HCT116 (cell line): ENCODE results near the gene FBXW4. TPM values are rescaled to one million over a fixed set of nuclear protein-coding genes. Genes with fewer than 3 reads are reported as not detected.

Source experiments
- ATAC-seq: fragments of 200-7000 bp; cut with Tn5 transposase; 2 replicates; pipeline ENCODE4 v1.9.1; 2020; ENCODE audit warnings: mild to moderate bottlenecking, moderate library complexity
- BruUV-seq: library from RNA; stranded (reverse); fragments of 400-500 nt; replicated peaks from 2 replicates; lab custom pipeline; 2021; lab: Mats Ljungman, UMichigan
- CTCF ChIA-PET: fragments of 300-600 bp; sonication (Branson Sonifier 250); formaldehyde crosslinking; loops from one replicate; lab custom pipeline; 2021; ENCODE audit warnings: antibody characterized with exemption; lab: Charles Lee
- POLR2A ChIA-PET: fragments of 300-600, 350-600 bp; sonication (Branson Sonifier 250); formaldehyde crosslinking; loops from one replicate; lab custom pipeline; 2021; ENCODE audit warnings: antibody characterized with exemption; lab: Charles Lee
- RAD21 ChIA-PET, 2 experiments: fragments of 300-600 bp; sonication (Branson Sonifier 250); formaldehyde crosslinking; loops; one replicate each; lab custom pipeline; 2023; ENCODE audit warnings: low total read pairs in 2 of 2; ENCODE audit not compliant: uncharacterized antibody in 2 of 2, unreplicated experiment in 2 of 2, low non-redundant PET in 1 of 2; lab: Charles Lee
- DNase-seq: peaks from one replicate; pipeline ENCODE4 v3.0.0-alpha.2; 2010; ENCODE audit warnings: low read depth, low spot score
- H2AFZ ChIP-seq: fragments of 200-600 bp; shearing (Covaris generic), sonication (generic); 2 replicates; pipeline ENCODE4 v1.6.1; 2017; ENCODE audit warnings: low read depth, mixed run types, mixed read lengths, antibody characterized with exemption, low read length; ENCODE audit not compliant: poor library complexity, severe bottlenecking
- H3K27ac ChIP-seq: 2 replicates; pipeline ENCODE4 v1.5.1; 2012; ENCODE audit warnings: low read depth, low read length
- H3K27me3 ChIP-seq: fragments of 200-600 bp; sonication (generic); 2 replicates; pipeline ENCODE4 v1.6.1; 2016; ENCODE audit warnings: mixed run types, low read length, mixed read lengths; ENCODE audit not compliant: insufficient read depth
- H3K36me3 ChIP-seq, 2 experiments: fragments of 200-500 bp in 1 of 2; fragments of 200-600 bp in 1 of 2; sonication (Bioruptor generic) in 1 of 2; sonication (generic) in 1 of 2; 2 replicates each; pipeline versions ENCODE4 v1.5.1 to v1.6.1; 2014 to 2016; ENCODE audit warnings: low read length in 2 of 2, inconsistent platforms in 1 of 2, mixed read lengths in 1 of 2, mixed run types in 1 of 2; ENCODE audit not compliant: insufficient read depth in 2 of 2, control insufficient read depth in 1 of 2
- H3K4me1 ChIP-seq, 2 experiments: fragments of 200-600 bp in 1 of 2; sonication (generic) in 1 of 2; 2 replicates each; pipeline versions ENCODE4 v1.5.1 to v1.6.1; 2012 to 2017; ENCODE audit warnings: low read length in 2 of 2, inconsistent platforms in 1 of 2, mild to moderate bottlenecking in 1 of 2, mixed read lengths in 1 of 2, mixed run types in 1 of 2, moderate library complexity in 1 of 2; ENCODE audit not compliant: insufficient read depth in 2 of 2, control insufficient read depth in 1 of 2
- H3K4me2 ChIP-seq: fragments of 200-600 bp; sonication (generic); 2 replicates; pipeline ENCODE4 v1.6.1; 2017; ENCODE audit warnings: mixed run types, low read length, mixed read lengths
- H3K4me3 ChIP-seq, 2 experiments: fragments of 200-600 bp in 1 of 2; sonication (generic) in 1 of 2; replicated peaks in 1 of 2; 2 replicates each; pipeline ENCODE4 v1.5.1; 2011 to 2016; ENCODE audit warnings: low read length in 2 of 2, control low read depth in 1 of 2, low read depth in 1 of 2, mild to moderate bottlenecking in 1 of 2, mixed read lengths in 1 of 2, mixed run types in 1 of 2
- H3K79me2 ChIP-seq: fragments of 200-600 bp; sonication (generic); 2 replicates; pipeline ENCODE4 v1.6.1; 2017; ENCODE audit warnings: mild to moderate bottlenecking, mixed run types, low read length, moderate library complexity, mixed read lengths; ENCODE audit not compliant: insufficient read depth
- H3K9ac ChIP-seq: fragments of 200-600 bp; sonication (generic); 2 replicates; pipeline ENCODE4 v1.6.1; 2016; ENCODE audit warnings: low read length, mixed read lengths
- H3K9me2 ChIP-seq: fragments of 200-600 bp; sonication (generic), shearing (Covaris generic); 2 replicates; pipeline ENCODE4 v1.6.1; 2017; ENCODE audit warnings: mixed run types, mild to moderate bottlenecking, moderate library complexity; ENCODE audit not compliant: insufficient read depth
- H3K9me3 ChIP-seq, 2 experiments: fragments of 200-500 bp in 1 of 2; fragments of 200-600 bp in 1 of 2; sonication (Bioruptor generic) in 1 of 2; sonication (generic) in 1 of 2; 2 replicates each; pipeline ENCODE4 v1.6.1; 2014 to 2017; ENCODE audit warnings: low read length in 2 of 2, mixed read lengths in 2 of 2, inconsistent platforms in 1 of 2, low read depth in 1 of 2, mild to moderate bottlenecking in 1 of 2, mixed run types in 1 of 2, moderate library complexity in 1 of 2; ENCODE audit not compliant: control insufficient read depth in 1 of 2, insufficient read depth in 1 of 2
- H4K20me1 ChIP-seq: fragments of 200-600 bp; sonication (generic), shearing (Covaris generic); 2 replicates; pipeline ENCODE4 v1.6.1; 2017; ENCODE audit warnings: mixed run types, mild to moderate bottlenecking, moderate library complexity; ENCODE audit not compliant: insufficient read depth
- CBX3 ChIP-seq: IDR thresholded peaks from 2 replicates; pipeline ENCODE4 v1.6.1; 2012; ENCODE audit warnings: low read depth
- EZH2phosphoT487 ChIP-seq: fragments of 200-600 bp; IDR thresholded peaks from 2 replicates; pipeline ENCODE4 v1.6.1; 2018; ENCODE audit warnings: antibody characterized with exemption, borderline replicate concordance
- FOSL1 ChIP-seq: IDR thresholded peaks from 2 replicates; pipeline ENCODE4 v1.6.1; 2012; ENCODE audit warnings: low read depth
- JUND ChIP-seq: IDR thresholded peaks from 2 replicates; pipeline ENCODE4 v1.6.1; 2012
- POLR2AphosphoS5 ChIP-seq: IDR thresholded peaks from 2 replicates; pipeline ENCODE4 v1.6.1; 2011; ENCODE audit warnings: mild to moderate bottlenecking, low read depth, low read length, moderate library complexity
- RAD21 ChIP-seq: IDR thresholded peaks from 2 replicates; pipeline ENCODE4 v1.6.1; 2012; ENCODE audit warnings: low read depth, mild to moderate bottlenecking
- SRF ChIP-seq: IDR thresholded peaks from 2 replicates; pipeline ENCODE4 v1.6.1; 2012; ENCODE audit warnings: low read depth
- YY1 ChIP-seq: IDR thresholded peaks from 2 replicates; pipeline ENCODE4 v1.6.1; 2011; ENCODE audit warnings: low read length, low read depth, moderate library complexity, mild to moderate bottlenecking; ENCODE audit not compliant: insufficient replicate concordance; ENCODE audit errors: extremely low read depth
- ZFX ChIP-seq: fragments of 450-650 bp; IDR thresholded peaks from 2 replicates; pipeline ENCODE4 v1.6.1; 2017
- intact Hi-C: fragments of 100-400 bp; cut with micrococcal nuclease; formaldehyde crosslinking; loops from 2 replicates; pipeline ENCODE4 v1.10.0; 2022
- total RNA-seq: library from RNA; stranded (reverse); gene quantifications from one replicate; pipeline ENCODE4 v1.2.1, GENCODE V29; 2021; ENCODE audit not compliant: unreplicated experiment
- TF ChIP-seq, protein P1 (sequence below): IDR thresholded peaks from 2 replicates; pipeline ENCODE4 v1.6.1; 2012
- TF ChIP-seq, protein P2 (sequence below): IDR thresholded peaks from 2 replicates; pipeline ENCODE4 v1.6.1; 2012
- TF ChIP-seq, protein P3 (sequence below): IDR thresholded peaks from 2 replicates; pipeline ENCODE4 v1.6.1; 2012; ENCODE audit warnings: low read depth
- TF ChIP-seq, protein P4 (sequence below), 3 experiments: fragments of 200-600 bp in 1 of 3; sonication (generic) in 1 of 3; IDR thresholded peaks in 2 of 3; conservative IDR thresholded peaks in 1 of 3; 2 replicates each; pipeline ENCODE4 v1.5.1; 2012 to 2017; ENCODE audit warnings: low read depth in 2 of 3, low read length in 2 of 3, antibody characterized with exemption in 1 of 3, borderline replicate concordance in 1 of 3, control low read depth in 1 of 3, mild to moderate bottlenecking in 1 of 3, mixed read lengths in 1 of 3, mixed run types in 1 of 3, moderate library complexity in 1 of 3; ENCODE audit not compliant: insufficient read depth in 1 of 3
- TF ChIP-seq, protein P5 (sequence below): IDR thresholded peaks from 2 replicates; pipeline ENCODE4 v1.6.1; 2011; ENCODE audit warnings: mild to moderate bottlenecking, low read length, moderate library complexity; ENCODE audit not compliant: insufficient replicate concordance; ENCODE audit errors: extremely low read depth

FBXW4 gene
- total RNA-seq, 1 experiment from 2014 or later = 35.3 TPM

DNA sequence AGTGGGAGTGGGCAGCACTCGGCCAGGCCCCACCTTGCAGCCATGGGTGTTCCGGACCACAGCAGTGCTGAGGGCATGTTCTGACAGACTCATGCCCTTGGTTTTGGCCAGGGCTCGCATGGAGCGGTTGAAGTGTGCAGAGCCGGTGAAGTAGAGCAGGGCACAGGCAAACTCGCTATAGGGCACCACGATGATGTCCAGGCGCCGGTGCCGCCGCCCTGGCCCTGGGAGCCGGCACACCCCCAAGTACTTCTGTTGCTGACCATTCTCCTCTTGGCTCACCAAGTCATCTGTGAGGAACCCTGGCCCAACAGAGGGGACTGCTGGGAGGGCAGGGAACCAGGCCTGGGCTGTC, 115.5 kb downstream of the FBXW4 start:
- RAD21 ChIA-PET = no interaction called here
- no peak overlapping the region for H3K9ac ChIP-seq
- no peak for DNase-seq
- H2AFZ ChIP-seq = no peak overlapping the region
- no peaks in the 10 kb centered on the region for H3K9me2 ChIP-seq
- H3K4me1 ChIP-seq = peaks cover 0 to 5% of the 10 kb centered on the region in 2 experiments; a peak in 1 of 4 replicates
- POLR2A ChIA-PET = no interaction called here
- no peak for ATAC-seq
- intact Hi-C loops = loop anchor here (10.0 kb wide), 1 partner anchor 515 kb away; the partner anchor contains the start of gene KAZALD1
- H3K4me2 ChIP-seq = no peak overlapping the region
- peaks cover 7 to 10% of the 10 kb centered on the region in 2 experiments; a peak in 3 of 4 replicates for H3K36me3 ChIP-seq
- no TSS peak for BruUV-seq
- no peaks in the 10 kb centered on the region for H3K79me2 ChIP-seq
- CTCF ChIA-PET = interaction anchor here (0.8 to 2.4 kb wide), 3 partner anchors 9 to 365 kb away, joined by 3 to 14 read pairs (median 4); no protein-coding TSS in a partner anchor
- TF ChIP-seq, protein P1, sequence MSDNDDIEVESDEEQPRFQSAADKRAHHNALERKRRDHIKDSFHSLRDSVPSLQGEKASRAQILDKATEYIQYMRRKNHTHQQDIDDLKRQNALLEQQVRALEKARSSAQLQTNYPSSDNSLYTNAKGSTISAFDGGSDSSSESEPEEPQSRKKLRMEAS = no peak
- TF ChIP-seq JUND = no peak
- no peak for TF ChIP-seq RAD21
- no peak for TF ChIP-seq SRF
- TF ChIP-seq ZFX = no peak
- TF ChIP-seq YY1 = no peak
- TF ChIP-seq, protein P2, sequence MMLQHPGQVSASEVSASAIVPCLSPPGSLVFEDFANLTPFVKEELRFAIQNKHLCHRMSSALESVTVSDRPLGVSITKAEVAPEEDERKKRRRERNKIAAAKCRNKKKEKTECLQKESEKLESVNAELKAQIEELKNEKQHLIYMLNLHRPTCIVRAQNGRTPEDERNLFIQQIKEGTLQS = no peak
- TF ChIP-seq CBX3 = no peak
- TF ChIP-seq, protein P3, sequence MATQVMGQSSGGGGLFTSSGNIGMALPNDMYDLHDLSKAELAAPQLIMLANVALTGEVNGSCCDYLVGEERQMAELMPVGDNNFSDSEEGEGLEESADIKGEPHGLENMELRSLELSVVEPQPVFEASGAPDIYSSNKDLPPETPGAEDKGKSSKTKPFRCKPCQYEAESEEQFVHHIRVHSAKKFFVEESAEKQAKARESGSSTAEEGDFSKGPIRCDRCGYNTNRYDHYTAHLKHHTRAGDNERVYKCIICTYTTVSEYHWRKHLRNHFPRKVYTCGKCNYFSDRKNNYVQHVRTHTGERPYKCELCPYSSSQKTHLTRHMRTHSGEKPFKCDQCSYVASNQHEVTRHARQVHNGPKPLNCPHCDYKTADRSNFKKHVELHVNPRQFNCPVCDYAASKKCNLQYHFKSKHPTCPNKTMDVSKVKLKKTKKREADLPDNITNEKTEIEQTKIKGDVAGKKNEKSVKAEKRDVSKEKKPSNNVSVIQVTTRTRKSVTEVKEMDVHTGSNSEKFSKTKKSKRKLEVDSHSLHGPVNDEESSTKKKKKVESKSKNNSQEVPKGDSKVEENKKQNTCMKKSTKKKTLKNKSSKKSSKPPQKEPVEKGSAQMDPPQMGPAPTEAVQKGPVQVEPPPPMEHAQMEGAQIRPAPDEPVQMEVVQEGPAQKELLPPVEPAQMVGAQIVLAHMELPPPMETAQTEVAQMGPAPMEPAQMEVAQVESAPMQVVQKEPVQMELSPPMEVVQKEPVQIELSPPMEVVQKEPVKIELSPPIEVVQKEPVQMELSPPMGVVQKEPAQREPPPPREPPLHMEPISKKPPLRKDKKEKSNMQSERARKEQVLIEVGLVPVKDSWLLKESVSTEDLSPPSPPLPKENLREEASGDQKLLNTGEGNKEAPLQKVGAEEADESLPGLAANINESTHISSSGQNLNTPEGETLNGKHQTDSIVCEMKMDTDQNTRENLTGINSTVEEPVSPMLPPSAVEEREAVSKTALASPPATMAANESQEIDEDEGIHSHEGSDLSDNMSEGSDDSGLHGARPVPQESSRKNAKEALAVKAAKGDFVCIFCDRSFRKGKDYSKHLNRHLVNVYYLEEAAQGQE = no peak
- TF ChIP-seq EZH2phosphoT487 = no peak
- TF ChIP-seq FOSL1 = no peak
- no peak for TF ChIP-seq POLR2AphosphoS5
- TF ChIP-seq, protein P4, sequence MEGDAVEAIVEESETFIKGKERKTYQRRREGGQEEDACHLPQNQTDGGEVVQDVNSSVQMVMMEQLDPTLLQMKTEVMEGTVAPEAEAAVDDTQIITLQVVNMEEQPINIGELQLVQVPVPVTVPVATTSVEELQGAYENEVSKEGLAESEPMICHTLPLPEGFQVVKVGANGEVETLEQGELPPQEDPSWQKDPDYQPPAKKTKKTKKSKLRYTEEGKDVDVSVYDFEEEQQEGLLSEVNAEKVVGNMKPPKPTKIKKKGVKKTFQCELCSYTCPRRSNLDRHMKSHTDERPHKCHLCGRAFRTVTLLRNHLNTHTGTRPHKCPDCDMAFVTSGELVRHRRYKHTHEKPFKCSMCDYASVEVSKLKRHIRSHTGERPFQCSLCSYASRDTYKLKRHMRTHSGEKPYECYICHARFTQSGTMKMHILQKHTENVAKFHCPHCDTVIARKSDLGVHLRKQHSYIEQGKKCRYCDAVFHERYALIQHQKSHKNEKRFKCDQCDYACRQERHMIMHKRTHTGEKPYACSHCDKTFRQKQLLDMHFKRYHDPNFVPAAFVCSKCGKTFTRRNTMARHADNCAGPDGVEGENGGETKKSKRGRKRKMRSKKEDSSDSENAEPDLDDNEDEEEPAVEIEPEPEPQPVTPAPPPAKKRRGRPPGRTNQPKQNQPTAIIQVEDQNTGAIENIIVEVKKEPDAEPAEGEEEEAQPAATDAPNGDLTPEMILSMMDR (IDR thresholded peaks at IDR 0.05 in 2 of 3, conservative IDR thresholded peaks at IDR 0.05 in 1 of 3; ENCODE audit: borderline replicate concordance in 1 of 3, insufficient read depth in 1 of 3, low read depth in 2 of 3, low read length in 2 of 3) = no peak
- TF ChIP-seq, protein P5, sequence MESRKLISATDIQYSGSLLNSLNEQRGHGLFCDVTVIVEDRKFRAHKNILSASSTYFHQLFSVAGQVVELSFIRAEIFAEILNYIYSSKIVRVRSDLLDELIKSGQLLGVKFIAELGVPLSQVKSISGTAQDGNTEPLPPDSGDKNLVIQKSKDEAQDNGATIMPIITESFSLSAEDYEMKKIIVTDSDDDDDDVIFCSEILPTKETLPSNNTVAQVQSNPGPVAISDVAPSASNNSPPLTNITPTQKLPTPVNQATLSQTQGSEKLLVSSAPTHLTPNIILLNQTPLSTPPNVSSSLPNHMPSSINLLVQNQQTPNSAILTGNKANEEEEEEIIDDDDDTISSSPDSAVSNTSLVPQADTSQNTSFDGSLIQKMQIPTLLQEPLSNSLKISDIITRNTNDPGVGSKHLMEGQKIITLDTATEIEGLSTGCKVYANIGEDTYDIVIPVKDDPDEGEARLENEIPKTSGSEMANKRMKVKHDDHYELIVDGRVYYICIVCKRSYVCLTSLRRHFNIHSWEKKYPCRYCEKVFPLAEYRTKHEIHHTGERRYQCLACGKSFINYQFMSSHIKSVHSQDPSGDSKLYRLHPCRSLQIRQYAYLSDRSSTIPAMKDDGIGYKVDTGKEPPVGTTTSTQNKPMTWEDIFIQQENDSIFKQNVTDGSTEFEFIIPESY = no peak
- no peaks in the 10 kb centered on the region for H3K9me3 ChIP-seq
- no peak overlapping the region for H3K4me3 ChIP-seq
- no peaks in the 10 kb centered on the region for H4K20me1 ChIP-seq
- H3K27me3 ChIP-seq = no peaks in the 10 kb centered on the region
- H3K27ac ChIP-seq = no peak overlapping the region
